ENCODE data around the gene USP53. TPM values are rescaled to one million over a fixed set of nuclear protein-coding genes. Genes with fewer than 3 reads are reported as not detected.

Gene USP53
- total RNA-seq, 1 donor from 2014 or later = 32.8 TPM

Other genes starting within 250 kb of the USP53 start
- 748 TPM for gene MYOZ2, start 76.9 kb upstream of the USP53 start, total RNA-seq
- not detected for gene FABP2, start 109.4 kb downstream of the USP53 start, total RNA-seq